ENCODE measurements around the gene SLC10A4.

- TF ChIP-seq EZH2 (IDR thresholded peaks at IDR 0.05; ENCODE audit: borderline replicate concordance) = no peak
- TF ChIP-seq CTCF (IDR thresholded peaks at IDR 0.05; ENCODE audit: poor library complexity) = no peak
- no peak for TF ChIP-seq EZH2phosphoT487 (IDR thresholded peaks at IDR 0.05; ENCODE audit: low read depth, severe bottlenecking, unreplicated experiment)
Observed at GRCh38 chr4:48504352-48504751, 21.2 kb downstream of the SLC10A4 start.

Data from hepatocyte (in vitro differentiated cells).